K562 (cell line): Measurements from ENCODE around the gene CLP1. TPM values are rescaled to one million over a fixed set of nuclear protein-coding genes. Genes with fewer than 3 reads are reported as not detected.

Source experiments
- ARHGAP35 ChIP-seq: fragments of 450-650 bp; IDR thresholded peaks from 2 replicates; pipeline ENCODE4 v1.6.1; 2018; ENCODE audit not compliant: partially characterized antibody
- ELF1 ChIP-seq: fragments of 200-800 bp; sonication (Bioruptor generic); IDR thresholded peaks from 2 replicates; pipeline ENCODE4 v1.6.1; 2016; ENCODE audit warnings: missing genetic modification characterization, missing compliant biosample characterization
- HDAC8 ChIP-seq: fragments of 450-650 bp; IDR thresholded peaks from 2 replicates; pipeline ENCODE4 v1.6.1; 2016; ENCODE audit warnings: mild to moderate bottlenecking, missing genetic modification characterization, moderate library complexity, missing compliant biosample characterization
- MEF2A ChIP-seq: IDR thresholded peaks from 2 replicates; pipeline ENCODE4 v1.6.1; 2011; ENCODE audit warnings: low read depth, mild to moderate bottlenecking, low read length, moderate library complexity; ENCODE audit not compliant: control insufficient read depth
- NR4A1 ChIP-seq, 2 experiments: fragments of 250-450 bp in 1 of 2; fragments of 450-650 bp in 1 of 2; sonication (Bioruptor Pico) in 1 of 2; IDR thresholded peaks; 2 replicates each; pipeline versions ENCODE4 v1.4.0 to v1.6.1; 2016 to 2020; ENCODE audit warnings: mild to moderate bottlenecking in 2 of 2, missing compliant biosample characterization in 1 of 2, missing genetic modification characterization in 1 of 2, moderate library complexity in 1 of 2
- POLR2AphosphoS5 ChIP-seq: IDR thresholded peaks from 2 replicates; pipeline ENCODE4 v1.6.1; 2011; ENCODE audit warnings: mild to moderate bottlenecking, low read depth, low read length, moderate library complexity; ENCODE audit not compliant: control insufficient read depth, insufficient read depth
- PTRF ChIP-seq: fragments of 450-650 bp; IDR thresholded peaks from 2 replicates; pipeline ENCODE4 v1.6.1; 2016; ENCODE audit warnings: mild to moderate bottlenecking, missing genetic modification characterization, missing compliant biosample characterization
- RFX1 ChIP-seq: fragments of 450-650 bp; IDR thresholded peaks from 2 replicates; pipeline ENCODE4 v1.6.1; 2016; ENCODE audit warnings: mild to moderate bottlenecking, moderate library complexity
- RNF2 ChIP-seq: sonication (generic); IDR thresholded peaks from 2 replicates; pipeline ENCODE4 v1.6.1; 2016
- TAF9B ChIP-seq: fragments of 450-650 bp; IDR thresholded peaks from 2 replicates; pipeline ENCODE4 v1.6.1; 2018; ENCODE audit warnings: mild to moderate bottlenecking; ENCODE audit not compliant: partially characterized antibody
- TGIF2 ChIP-seq: sonication (generic); formaldehyde crosslinking; IDR thresholded peaks from 2 replicates; pipeline ENCODE4 v1.8.1; 2022; ENCODE audit warnings: mild to moderate bottlenecking, missing genetic modification reagents, moderate library complexity
- XRCC4 ChIP-seq: IDR thresholded peaks from one replicate; pipeline ENCODE4 v1.6.1; 2011; ENCODE audit not compliant: insufficient read depth, insufficient read length; ENCODE audit errors: extremely low read depth
- ZNF133 ChIP-seq: fragments of 250-450 bp; sonication (Bioruptor Pico); IDR thresholded peaks from 2 replicates; pipeline ENCODE4 v1.4.0; 2020; ENCODE audit warnings: mild to moderate bottlenecking
- ZNF592 ChIP-seq: fragments of 450-650 bp; IDR thresholded peaks from 2 replicates; pipeline ENCODE4 v1.6.1; 2017; ENCODE audit warnings: antibody characterized with exemption, mild to moderate bottlenecking
- polyA plus RNA-seq, 8 experiments: library from polyadenylated mRNA; depleted of rRNA in 4 of 8; stranded (reverse) in 5 of 8; unstranded in 3 of 8; fragments of >200 nt; fragmentation: Nextera tagmentation in 2 of 8; fragmentation: Illumina TruSeq in 1 of 8; extraction: Ambion mirVana in 2 of 8; extraction: Trizol in 1 of 8; gene quantifications; 2 replicates each; pipeline versions ENCODE4 v1.2.1 to v1.2.3, GENCODE V29; 2011 to 2014; ENCODE audit warnings: inconsistent platforms in 1 of 8, missing spikeins in 1 of 8
- total RNA-seq, 7 experiments: library from RNA; depleted of rRNA in 6 of 7; stranded (reverse); fragments of >200 nt in 6 of 7; fragmentation: Illumina TruSeq in 2 of 7; extraction: Trizol in 2 of 7; gene quantifications; 2 replicates each; pipeline versions ENCODE4 v1.2.1 to v1.2.3, GENCODE V29; 2011 to 2021; ENCODE audit warnings: low replicate concordance in 1 of 7
- TF ChIP-seq, protein P1 (sequence below): fragments of 250-450 bp; sonication (Bioruptor Pico); IDR thresholded peaks from 2 replicates; pipeline ENCODE4 v1.4.0; 2020; ENCODE audit warnings: mild to moderate bottlenecking
- TF ChIP-seq, protein P2 (sequence below): fragments of 250-450 bp; sonication (Bioruptor Pico); IDR thresholded peaks from 2 replicates; pipeline ENCODE4 v1.9.0; 2021; ENCODE audit warnings: mild to moderate bottlenecking
- TF ChIP-seq, protein P3 (sequence below): sonication (generic); formaldehyde crosslinking; IDR thresholded peaks from 2 replicates; pipeline ENCODE4 v1.9.0; 2022; ENCODE audit warnings: mild to moderate bottlenecking, missing genetic modification reagents
- TF ChIP-seq, protein P4 (sequence below): fragments of 250-450 bp; sonication (Bioruptor Pico); IDR thresholded peaks from 2 replicates; pipeline ENCODE4 v1.4.0; 2020; ENCODE audit warnings: mild to moderate bottlenecking, moderate library complexity

CLP1 gene
- total and polyA plus RNA-seq, 9 of the 15 experiments (the other 6 are each of a cell fraction or from before 2014, with no cell fraction given) = 19.1 to 46.2 (median 27.8) TPM

DNA sequence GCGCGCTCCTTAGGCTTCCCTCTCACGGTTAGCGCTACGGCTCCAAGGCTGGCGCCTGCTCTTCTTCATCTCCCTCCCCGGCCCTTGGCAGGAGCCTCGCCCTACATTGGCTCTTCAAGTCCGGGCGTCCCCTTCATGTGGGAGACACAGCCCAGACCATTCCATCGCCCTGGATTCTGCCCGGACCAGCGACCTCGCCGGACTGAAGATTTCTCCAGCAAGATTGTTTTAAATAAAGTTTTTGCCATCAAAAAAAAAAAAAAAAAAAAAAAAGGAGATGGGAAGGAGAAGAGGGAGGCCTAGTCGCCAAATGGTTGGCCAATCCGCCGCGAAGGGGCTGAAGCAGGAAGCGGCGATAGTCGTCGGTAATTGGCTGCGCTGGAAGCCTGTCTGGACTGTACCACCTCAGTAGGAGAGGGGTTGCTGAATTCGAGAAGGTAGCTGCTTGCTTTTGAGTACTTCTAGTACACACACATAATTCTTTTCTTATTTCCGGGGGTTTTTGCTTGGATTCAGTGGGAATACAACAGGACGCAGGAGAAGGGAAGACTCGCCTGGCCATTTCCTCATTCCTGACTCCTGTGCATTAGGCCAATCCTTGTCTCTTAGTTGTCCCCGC lies 9.7 kb downstream of the CLP1 start (continued):
- TF ChIP-seq POLR2AphosphoS5 (peak; percentile 54), ZNF133 (no peak), PTRF (tag) (no peak), TGIF2 (CRISPR knock-in tag) (no peak), RFX1 (peak; percentile 81), RNF2 (peak; percentile 61; the same call in 1 of the 2 replicates), MEF2A (0 out of 2 replicates have a peak, but pooled peaks have one; percentile 9), ZNF592 (no peak), XRCC4 (no peak), ELF1 (tag) (peak; percentile 96), NR4A1 (CRISPR knock-in tag; IDR thresholded peaks at IDR 0.05) (peak; percentile 27; the same call in 1 of the 2 replicates), NR4A1 (tag; IDR thresholded peaks at IDR 0.05) (no peak), TAF9B (peak; percentile 65), HDAC8 (tag) (no peak), ARHGAP35 (no peak)
- TF ChIP-seq, protein P1, sequence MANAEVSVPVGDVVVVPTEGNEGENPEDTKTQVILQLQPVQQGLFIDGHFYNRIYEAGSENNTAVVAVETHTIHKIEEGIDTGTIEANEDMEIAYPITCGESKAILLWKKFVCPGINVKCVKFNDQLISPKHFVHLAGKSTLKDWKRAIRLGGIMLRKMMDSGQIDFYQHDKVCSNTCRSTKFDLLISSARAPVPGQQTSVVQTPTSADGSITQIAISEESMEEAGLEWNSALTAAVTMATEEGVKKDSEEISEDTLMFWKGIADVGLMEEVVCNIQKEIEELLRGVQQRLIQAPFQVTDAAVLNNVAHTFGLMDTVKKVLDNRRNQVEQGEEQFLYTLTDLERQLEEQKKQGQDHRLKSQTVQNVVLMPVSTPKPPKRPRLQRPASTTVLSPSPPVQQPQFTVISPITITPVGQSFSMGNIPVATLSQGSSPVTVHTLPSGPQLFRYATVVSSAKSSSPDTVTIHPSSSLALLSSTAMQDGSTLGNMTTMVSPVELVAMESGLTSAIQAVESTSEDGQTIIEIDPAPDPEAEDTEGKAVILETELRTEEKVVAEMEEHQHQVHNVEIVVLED (CRISPR knock-in tag) = no peak
- TF ChIP-seq, protein P2, sequence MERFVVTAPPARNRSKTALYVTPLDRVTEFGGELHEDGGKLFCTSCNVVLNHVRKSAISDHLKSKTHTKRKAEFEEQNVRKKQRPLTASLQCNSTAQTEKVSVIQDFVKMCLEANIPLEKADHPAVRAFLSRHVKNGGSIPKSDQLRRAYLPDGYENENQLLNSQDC (CRISPR knock-in tag) = peak; percentile 8; the same call in 1 of the 2 replicates
- TF ChIP-seq, protein P3, sequence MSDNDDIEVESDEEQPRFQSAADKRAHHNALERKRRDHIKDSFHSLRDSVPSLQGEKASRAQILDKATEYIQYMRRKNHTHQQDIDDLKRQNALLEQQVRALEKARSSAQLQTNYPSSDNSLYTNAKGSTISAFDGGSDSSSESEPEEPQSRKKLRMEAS = no peak
- TF ChIP-seq, protein P4, sequence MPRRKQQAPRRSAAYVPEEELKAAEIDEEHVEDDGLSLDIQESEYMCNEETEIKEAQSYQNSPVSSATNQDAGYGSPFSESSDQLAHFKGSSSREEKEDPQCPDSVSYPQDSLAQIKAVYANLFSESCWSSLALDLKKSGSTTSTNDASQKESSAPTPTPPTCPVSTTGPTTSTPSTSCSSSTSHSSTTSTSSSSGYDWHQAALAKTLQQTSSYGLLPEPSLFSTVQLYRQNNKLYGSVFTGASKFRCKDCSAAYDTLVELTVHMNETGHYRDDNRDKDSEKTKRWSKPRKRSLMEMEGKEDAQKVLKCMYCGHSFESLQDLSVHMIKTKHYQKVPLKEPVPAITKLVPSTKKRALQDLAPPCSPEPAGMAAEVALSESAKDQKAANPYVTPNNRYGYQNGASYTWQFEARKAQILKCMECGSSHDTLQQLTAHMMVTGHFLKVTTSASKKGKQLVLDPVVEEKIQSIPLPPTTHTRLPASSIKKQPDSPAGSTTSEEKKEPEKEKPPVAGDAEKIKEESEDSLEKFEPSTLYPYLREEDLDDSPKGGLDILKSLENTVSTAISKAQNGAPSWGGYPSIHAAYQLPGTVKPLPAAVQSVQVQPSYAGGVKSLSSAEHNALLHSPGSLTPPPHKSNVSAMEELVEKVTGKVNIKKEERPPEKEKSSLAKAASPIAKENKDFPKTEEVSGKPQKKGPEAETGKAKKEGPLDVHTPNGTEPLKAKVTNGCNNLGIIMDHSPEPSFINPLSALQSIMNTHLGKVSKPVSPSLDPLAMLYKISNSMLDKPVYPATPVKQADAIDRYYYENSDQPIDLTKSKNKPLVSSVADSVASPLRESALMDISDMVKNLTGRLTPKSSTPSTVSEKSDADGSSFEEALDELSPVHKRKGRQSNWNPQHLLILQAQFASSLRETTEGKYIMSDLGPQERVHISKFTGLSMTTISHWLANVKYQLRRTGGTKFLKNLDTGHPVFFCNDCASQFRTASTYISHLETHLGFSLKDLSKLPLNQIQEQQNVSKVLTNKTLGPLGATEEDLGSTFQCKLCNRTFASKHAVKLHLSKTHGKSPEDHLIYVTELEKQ (CRISPR knock-in tag) = no peak
